ENCODE measurements around the gene LRRC32. TPM values are rescaled to one million over a fixed set of nuclear protein-coding genes. Genes with fewer than 3 reads are reported as not detected.
"Not testable (repeated sequence)": the region's sequence is repeated elsewhere in the genome, so short reads cannot be mapped to it uniquely, and the experiment has no call there.

Gene LRRC32
- polyA plus RNA-seq, 3 donors = 15.5 to 101 (median 99.7) TPM

DNA sequence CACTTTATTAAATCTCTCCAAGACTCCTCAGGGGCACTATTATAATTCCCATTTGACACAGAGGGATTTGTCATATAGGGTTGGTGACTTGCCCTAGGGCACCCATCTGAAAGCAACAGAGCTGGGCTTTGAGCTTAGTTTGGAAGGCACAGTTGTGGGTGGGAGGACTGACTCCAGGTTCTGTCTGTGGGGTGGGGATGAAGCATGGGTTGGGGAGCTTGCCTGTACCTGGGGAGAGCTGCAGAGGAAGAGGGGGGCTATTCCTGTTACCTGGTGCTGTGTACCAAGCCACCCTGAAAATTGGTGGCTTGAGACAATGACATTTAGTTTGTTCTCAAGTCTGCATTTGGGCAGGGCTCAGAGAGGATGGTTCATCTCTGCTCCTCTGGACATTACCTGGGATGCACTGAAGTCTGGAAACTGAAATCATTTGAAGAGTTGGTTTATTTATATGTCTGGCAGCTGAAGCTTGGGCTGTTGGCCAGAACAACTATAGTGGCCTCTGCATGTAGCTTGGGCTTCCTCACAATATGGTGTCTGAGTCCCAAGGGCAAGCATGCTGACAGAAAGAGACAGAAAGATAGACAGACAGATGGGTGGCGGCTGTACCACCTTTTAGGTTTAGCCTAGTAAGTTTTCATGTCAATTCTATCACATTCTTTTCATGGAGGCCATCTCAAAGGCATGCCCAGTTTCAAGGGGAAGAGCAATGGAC is 44.9 kb downstream of the LRRC32 start:
- H3K27ac ChIP-seq (ENCODE audit: low read depth, low read length) = no peak overlapping the region
- WGBS, 3 donors = 86 to 100% (median 94%) methylated on average over 1 of the region's 1 CpG

GRCh38 chr11:76624500-76625379 is 45.8 kb downstream of the LRRC32 start:
- H3K27ac ChIP-seq (ENCODE audit: low read depth, low read length) = no peak overlapping the region
- WGBS, 3 donors = 89 to 94% (median 93%) methylated on average over 15 of the region's 15 CpGs

- 82 to 89% (median 84%) methylated on average over 6 of the region's 6 CpGs for WGBS, 3 donors
- no peak overlapping the region for H3K27ac ChIP-seq (ENCODE audit: low read depth, low read length)
These were observed 46.6 kb downstream of the LRRC32 start for GRCh38 chr11:76623884-76624419.

- no peak overlapping the region for H3K27ac ChIP-seq (ENCODE audit: low read depth, low read length)
- 88 to 90% (median 88%) methylated on average over 12 of the region's 12 CpGs for WGBS, 3 donors
These were observed 47.2 kb downstream of the LRRC32 start for GRCh38 chr11:76623171-76623883.

DNA sequence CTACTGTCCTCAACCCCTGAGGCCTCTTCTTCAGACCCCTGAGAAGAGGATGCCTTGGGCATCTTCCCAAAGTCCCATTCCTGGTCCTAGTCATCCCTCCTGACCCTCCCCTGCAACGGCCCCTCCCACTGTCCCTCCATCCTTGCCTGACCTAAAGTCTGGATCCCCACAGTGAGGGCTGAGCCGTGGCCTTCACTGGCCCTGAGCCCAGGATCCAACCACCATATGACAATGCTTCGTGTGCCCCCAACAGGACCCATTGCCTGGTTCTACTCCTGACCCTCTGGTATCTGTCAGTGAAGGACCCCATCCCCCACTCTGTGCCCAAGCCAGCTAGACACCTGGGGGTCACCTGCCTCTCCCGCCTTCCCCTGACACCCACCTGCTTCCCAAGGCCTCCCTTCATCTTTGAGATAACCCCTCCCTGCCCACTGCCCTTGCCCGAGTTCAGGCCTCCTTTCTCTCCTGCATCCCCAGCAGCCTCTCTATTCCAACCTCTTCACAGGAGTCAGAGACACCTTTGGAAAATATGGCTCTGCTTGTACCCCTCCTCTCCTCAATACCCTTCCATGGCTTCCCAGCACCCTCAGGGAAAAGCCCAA is 48.0 kb downstream of the LRRC32 start:
- no peak overlapping the region for H3K27ac ChIP-seq (ENCODE audit: low read depth, low read length)
- WGBS, 3 donors = 82 to 88% (median 87%) methylated on average over 5 of the region's 5 CpGs

DNA sequence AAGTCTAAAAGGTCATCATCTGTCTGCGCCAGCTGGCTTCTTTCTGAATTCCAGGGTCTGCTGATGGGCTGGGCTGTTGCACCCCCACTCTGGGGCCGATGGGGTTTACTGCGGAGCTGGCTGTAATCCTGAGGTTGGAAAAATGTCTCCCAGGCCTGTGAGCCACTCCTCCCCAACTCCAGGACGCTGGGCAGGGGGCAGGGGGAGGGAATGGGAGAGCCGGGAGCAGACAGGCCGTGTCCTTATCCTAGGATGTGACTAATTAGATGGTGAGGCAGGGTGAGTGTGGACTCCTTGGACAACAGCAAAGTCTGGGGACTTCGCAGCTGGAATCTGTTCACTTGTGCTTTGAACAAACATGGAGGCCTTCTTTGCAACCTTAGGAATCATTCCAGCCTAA is 48.7 kb downstream of the LRRC32 start:
- no peak overlapping the region for H3K27ac ChIP-seq (ENCODE audit: low read depth, low read length)
- WGBS, 3 donors = 60 to 76% (median 70%) methylated on average over 7 of the region's 7 CpGs

DNA sequence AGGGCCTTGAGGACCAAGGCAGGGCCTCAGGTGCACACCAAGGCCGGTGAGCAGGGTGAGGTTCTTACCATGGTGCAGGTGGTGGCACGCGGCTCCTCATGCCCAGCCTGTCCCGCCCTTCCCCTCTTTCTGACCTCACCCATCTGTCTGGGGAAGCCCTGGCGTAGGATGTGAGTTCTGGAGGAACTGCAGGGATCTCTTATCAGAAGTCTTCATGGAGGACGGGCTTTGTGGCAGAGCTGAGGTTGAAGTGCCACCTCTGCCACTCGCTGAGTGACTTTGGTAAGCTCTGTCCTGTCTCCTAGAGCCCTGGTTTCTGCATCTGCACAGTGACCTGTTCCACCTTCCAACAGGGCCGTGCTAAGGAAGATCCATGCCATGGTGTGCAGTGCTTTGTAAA is 49.1 kb downstream of the LRRC32 start:
- no peak overlapping the region for H3K27ac ChIP-seq (ENCODE audit: low read depth, low read length)
- WGBS, 3 donors = 90 to 97% (median 93%) methylated on average over 8 of the region's 8 CpGs

DNA sequence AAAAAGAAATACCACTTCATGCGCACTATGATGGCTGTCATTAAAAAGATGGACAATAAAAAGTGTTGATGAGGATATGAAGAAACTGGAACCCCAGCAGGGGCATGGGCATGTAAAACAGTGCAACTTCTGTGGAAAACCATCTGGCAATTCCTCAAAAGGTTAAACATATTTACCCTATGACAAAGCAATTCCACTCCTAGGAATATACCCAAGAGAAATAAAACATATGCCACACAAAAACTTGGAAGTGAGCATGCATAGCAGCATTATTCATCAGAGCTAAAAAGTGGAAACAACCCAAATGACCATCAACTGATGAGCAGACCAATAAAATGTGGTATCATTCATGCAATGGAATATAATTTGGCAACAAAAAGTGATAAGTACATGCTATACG is 50.1 kb downstream of the LRRC32 start:
- no peak overlapping the region for H3K27ac ChIP-seq (ENCODE audit: low read depth, low read length)
- 94 to 98% (median 97%) methylated on average over 2 of the region's 2 CpGs for WGBS, 3 donors

- 59 to 100% (median 70%) methylated on average over 2 to 4 of the region's 5 CpGs for WGBS, 3 donors
- not testable (repeated sequence) for H3K27ac ChIP-seq (ENCODE audit: low read depth, low read length)
These were observed 50.7 kb downstream of the LRRC32 start for GRCh38 chr11:76619801-76620200.

GRCh38 chr11:76617553-76618265 is 52.8 kb downstream of the LRRC32 start:
- WGBS, 3 donors = 77 to 90% (median 88%) methylated on average over 7 of the region's 7 CpGs
- no peak overlapping the region for H3K27ac ChIP-seq (ENCODE audit: low read depth, low read length)

GRCh38 chr11:76616676-76617552 is 53.6 kb downstream of the LRRC32 start:
- no peak overlapping the region for H3K27ac ChIP-seq (ENCODE audit: low read depth, low read length)
- WGBS, 3 donors = 75 to 85% (median 83%) methylated on average over 10 of the region's 10 CpGs

- peak overlapping the region; percentile 52 for H3K27ac ChIP-seq (ENCODE audit: low read depth, low read length)
- WGBS, 3 donors = 44 to 47% (median 46%) methylated on average over 4 of the region's 4 CpGs
These were observed 54.6 kb downstream of the LRRC32 start for GRCh38 chr11:76615950-76616349.

- peak overlapping the region; percentile 74 for H3K27ac ChIP-seq (ENCODE audit: low read depth, low read length)
- WGBS, 3 donors = 57 to 89% (median 66%) methylated on average over 12 of the region's 12 CpGs
These were observed 55.9 kb downstream of the LRRC32 start for GRCh38 chr11:76614471-76615179.

DNA sequence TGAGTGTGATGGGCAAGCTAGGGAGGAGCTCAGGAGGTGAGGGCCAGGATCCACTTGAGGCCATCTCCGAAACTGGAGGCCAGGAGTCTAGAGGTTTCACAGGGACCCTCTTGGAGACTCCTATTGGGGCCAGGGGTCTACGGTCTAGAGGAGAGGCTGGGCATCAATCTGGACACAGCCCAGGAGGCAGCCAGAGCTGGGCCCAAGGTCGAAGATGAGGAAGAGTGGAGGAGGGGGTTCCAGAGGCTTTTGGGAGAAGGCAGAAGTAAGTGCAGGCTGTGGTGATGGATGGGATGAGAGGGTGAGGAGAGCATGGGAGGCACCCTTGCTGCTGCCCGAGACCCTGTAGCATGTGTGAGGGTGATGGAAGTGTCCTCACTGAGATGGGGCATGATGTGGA is 56.6 kb downstream of the LRRC32 start:
- no peak overlapping the region for H3K27ac ChIP-seq (ENCODE audit: low read depth, low read length)
- WGBS, 3 donors = 79 to 87% (median 83%) methylated on average over 4 of the region's 4 CpGs

- H3K27ac ChIP-seq (ENCODE audit: low read depth, low read length) = no peak overlapping the region
- 89 to 94% (median 90%) methylated on average over 4 of the region's 4 CpGs for WGBS, 3 donors
These were observed 58.3 kb downstream of the LRRC32 start for GRCh38 chr11:76612226-76612625.

GRCh38 chr11:76610871-76611475 is 59.6 kb downstream of the LRRC32 start:
- H3K27ac ChIP-seq (ENCODE audit: low read depth, low read length) = no peak overlapping the region
- 31 to 47% (median 44%) methylated on average over 8 of the region's 8 CpGs for WGBS, 3 donors
